Smooth muscle cell of the brain vasculature (primary cell): Measurements from ENCODE around the gene RAB5A.
A peak's percentile ranks its signal among the peaks of the same experiment; 100 is the strongest.
"Not testable (repeated sequence)": the region's sequence is repeated elsewhere in the genome, so short reads cannot be mapped to it uniquely, and the experiment has no call there.

ENCODE experiments used
- DNase-seq: peaks from one replicate; pipeline ENCODE4 v3.0.0-alpha.2; 2012; ENCODE audit warnings: low read depth, low spot score

The RAB5A gene

GRCh38 chr3:19946832-19947548, at the start of gene RAB5A:
TSS of gene RAB5A (plus strand) at chr3:19947097. CDS start at chr3:19950899, 3,802 bp downstream.
- peak; percentile 92 for DNase-seq

- no peak for DNase-seq
Measured at GRCh38 chr3:19898721-19899120, 48.2 kb upstream of the RAB5A start.

GRCh38 chr3:19899264-19899663, 47.6 kb upstream of the RAB5A start:
- DNase-seq, result no peak

GRCh38 chr3:19899833-19900232, 47.1 kb upstream of the RAB5A start:
- DNase-seq, result not testable (repeated sequence)

GRCh38 chr3:19901337-19901736, 45.6 kb upstream of the RAB5A start:
- no peak for DNase-seq

GRCh38 chr3:19901918-19902317, 45.0 kb upstream of the RAB5A start:
- no peak for DNase-seq

- DNase-seq, result no peak
Measured at GRCh38 chr3:19903649-19904048, 43.2 kb upstream of the RAB5A start.

GRCh38 chr3:19907523-19907922, 39.4 kb upstream of the RAB5A start:
- no peak for DNase-seq

- DNase-seq, result no peak
Measured at GRCh38 chr3:19911452-19911851, 35.4 kb upstream of the RAB5A start.

- no peak for DNase-seq
Measured at GRCh38 chr3:19917167-19917566, 29.7 kb upstream of the RAB5A start.

GRCh38 chr3:19920401-19921080, 26.4 kb upstream of the RAB5A start:
- no peak for DNase-seq

- DNase-seq, result no peak
Measured at GRCh38 chr3:19931180-19931692, 15.7 kb upstream of the RAB5A start.

- no peak for DNase-seq
Measured at GRCh38 chr3:19931767-19932188, 15.1 kb upstream of the RAB5A start.

GRCh38 chr3:19932422-19932821, 14.5 kb upstream of the RAB5A start:
- DNase-seq, result no peak

GRCh38 chr3:19934098-19934566, 12.8 kb upstream of the RAB5A start, which contains the start of gene EFHB:
TSS of gene EFHB (minus strand) at chr3:19934217. CDS start at chr3:19934018, 199 bp downstream.
- DNase-seq, result no peak

GRCh38 chr3:19937459-19938294, 9.2 kb upstream of the RAB5A start:
- no peak for DNase-seq

- DNase-seq, result no peak
Measured at GRCh38 chr3:19938295-19938627, 8.6 kb upstream of the RAB5A start.

- no peak for DNase-seq
Measured at GRCh38 chr3:19940643-19941042, 6.3 kb upstream of the RAB5A start.

GRCh38 chr3:19945534-19945933, 1.4 kb upstream of the RAB5A start:
- DNase-seq, result no peak

- DNase-seq, result no peak
Measured at GRCh38 chr3:19945969-19946831, 697 bp upstream of the RAB5A start.
